Measurements from ENCODE around the gene DEUP1. TPM values are rescaled to one million over a fixed set of nuclear protein-coding genes. Genes with fewer than 3 reads are reported as not detected.

DEUP1 gene, protein sequence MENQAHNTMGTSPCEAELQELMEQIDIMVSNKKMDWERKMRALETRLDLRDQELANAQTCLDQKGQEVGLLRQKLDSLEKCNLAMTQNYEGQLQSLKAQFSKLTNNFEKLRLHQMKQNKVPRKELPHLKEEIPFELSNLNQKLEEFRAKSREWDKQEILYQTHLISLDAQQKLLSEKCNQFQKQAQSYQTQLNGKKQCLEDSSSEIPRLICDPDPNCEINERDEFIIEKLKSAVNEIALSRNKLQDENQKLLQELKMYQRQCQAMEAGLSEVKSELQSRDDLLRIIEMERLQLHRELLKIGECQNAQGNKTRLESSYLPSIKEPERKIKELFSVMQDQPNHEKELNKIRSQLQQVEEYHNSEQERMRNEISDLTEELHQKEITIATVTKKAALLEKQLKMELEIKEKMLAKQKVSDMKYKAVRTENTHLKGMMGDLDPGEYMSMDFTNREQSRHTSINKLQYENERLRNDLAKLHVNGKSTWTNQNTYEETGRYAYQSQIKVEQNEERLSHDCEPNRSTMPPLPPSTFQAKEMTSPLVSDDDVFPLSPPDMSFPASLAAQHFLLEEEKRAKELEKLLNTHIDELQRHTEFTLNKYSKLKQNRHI
- not detected in 2 replicates for total RNA-seq

DNA sequence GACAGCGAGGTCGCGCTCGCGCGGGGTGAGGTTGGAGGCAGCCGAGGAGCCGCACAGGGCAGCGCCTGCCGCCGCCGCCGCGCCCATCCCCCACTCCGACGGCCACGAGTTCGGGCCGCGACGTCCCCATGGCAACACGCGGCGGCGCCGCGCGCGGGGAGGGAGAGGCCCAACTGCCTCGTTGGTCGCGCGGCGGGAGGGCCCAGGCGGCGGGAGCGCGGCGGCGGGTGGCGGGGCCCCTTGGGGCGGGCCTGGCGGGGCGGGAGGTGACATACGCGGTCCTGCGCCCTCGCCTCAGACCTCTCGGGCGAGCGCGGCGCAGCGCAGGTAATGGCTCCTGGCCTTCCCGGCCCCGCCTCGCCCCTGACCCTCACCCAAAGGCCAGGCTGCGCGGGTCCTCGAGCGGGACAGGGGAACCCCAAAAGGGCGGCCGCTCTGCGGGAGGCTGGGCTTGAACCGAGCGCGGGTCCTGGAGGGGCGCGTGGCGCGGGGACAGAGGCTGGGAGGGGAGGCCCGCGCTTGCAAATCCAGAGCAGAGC lies at the start of gene DEUP1:
Gene DEUP1 (plus strand): TSS at position 297 of the 539 bp plus-strand sequence. CDS start 1,518 bp downstream, outside the sequence.

Other genes starting within 250 kb of the DEUP1 start
- 11.1 and 15.4 TPM in 2 replicates for gene SLC36A4, start 132.8 kb upstream of the DEUP1 start, total RNA-seq
- 5.2 and 10.8 TPM in 2 replicates for gene SMCO4, start 212.6 kb downstream of the DEUP1 start, total RNA-seq

Data from vein endothelial cell (primary cell).